NCI-H2196 treated with DMSO at 0.1 percent for 48 hours (cell line): Measurements from ENCODE around the gene PIGS.

Source experiments
- DNase-seq: peaks from one replicate; lab custom pipeline; 2025; ENCODE audit not compliant: unreplicated experiment; lab: John Stamatoyannopoulos, UW

The PIGS gene

GRCh38 chr17:28551421-28552175 is 19.7 kb downstream of the PIGS start:
- no peak for DNase-seq

GRCh38 chr17:28550858-28551257 is 20.5 kb downstream of the PIGS start:
- no peak for DNase-seq

DNA sequence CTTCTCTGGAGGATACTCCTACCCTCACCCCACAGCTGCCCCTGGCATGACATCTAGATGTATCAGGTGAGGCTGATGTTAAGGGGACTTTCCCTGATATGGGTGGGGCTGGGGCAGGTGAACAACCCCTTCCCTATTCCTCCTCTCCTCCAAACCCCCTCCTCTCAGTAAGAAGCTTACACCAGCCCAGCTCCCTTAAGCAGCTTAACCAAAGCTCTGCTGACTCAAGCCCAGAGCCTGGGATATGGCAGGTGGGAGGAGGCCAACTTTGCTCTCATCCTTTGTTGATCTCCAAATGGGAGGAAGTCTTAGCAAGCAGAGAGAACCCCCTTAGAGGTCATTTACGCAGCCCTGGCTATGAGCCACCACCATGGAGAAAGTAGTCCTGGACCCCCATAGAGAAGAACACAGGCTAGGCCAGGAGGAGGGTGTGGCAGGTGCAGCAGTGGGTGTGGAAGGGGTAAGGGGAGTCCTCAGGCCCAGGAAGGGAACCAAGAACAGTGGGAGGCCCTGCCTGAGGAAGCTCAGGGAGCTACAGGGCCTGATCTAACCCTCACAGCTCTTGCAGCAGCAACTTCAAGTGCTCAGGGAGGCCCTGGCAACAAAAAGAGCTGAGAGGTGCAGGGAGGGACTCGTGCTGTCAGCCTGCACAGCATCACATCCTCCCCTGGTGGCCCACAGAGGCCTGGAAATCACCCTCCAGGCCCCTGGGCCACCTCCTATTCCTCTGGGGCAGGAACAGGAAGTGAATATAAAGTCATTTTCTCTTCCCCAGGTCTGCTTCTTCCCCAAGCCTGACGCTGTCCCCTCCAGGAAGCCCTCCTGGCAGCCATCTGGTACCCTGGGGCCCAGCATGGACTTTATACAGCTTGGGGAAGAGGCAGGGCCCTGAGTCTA is 21.8 kb downstream of the PIGS start:
- DNase-seq: no peak

DNA sequence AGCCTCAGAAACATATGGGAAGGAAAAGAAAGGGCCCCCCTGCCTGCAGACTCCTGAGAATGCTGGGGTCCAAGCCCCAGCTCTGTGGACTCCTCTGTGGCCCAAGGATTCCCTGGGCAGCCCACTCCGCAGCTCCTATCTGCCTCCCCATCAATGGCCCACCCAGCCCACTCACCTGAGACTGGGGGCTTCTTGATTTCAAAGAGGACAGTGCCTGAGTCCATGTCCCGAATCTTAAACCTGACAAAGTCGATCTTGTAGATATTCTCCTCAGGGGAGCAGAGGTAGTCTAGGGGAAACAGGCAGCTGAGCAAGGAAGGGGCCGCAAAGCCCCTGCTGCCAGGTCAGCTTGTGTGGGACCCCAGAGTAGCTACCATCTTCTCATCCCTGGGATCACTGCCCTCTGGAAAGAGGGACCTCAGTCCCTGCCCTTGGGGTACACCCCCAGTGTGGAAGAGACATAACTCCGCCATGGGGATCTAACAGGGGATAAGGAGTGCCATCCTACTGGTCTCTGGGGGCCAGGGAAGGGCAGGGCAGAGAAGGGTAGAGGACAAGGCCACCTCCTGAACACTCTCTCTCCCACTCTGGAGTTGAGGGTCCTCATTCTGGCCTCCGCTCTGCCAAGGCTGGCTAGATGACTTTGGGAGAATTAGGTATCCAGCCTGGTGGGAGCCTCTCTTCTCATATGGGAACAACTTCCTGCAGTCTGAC is 22.8 kb downstream of the PIGS start:
- DNase-seq: no peak

- DNase-seq: no peak
These were observed 23.5 kb downstream of the PIGS start for GRCh38 chr17:28547623-28548416.

- no peak for DNase-seq
These were observed 24.2 kb downstream of the PIGS start for GRCh38 chr17:28547096-28547622.

GRCh38 chr17:28545787-28546415 is 25.4 kb downstream of the PIGS start:
- DNase-seq: no peak

- DNase-seq: no peak
These were observed 26.2 kb downstream of the PIGS start for GRCh38 chr17:28545141-28545503.

DNA sequence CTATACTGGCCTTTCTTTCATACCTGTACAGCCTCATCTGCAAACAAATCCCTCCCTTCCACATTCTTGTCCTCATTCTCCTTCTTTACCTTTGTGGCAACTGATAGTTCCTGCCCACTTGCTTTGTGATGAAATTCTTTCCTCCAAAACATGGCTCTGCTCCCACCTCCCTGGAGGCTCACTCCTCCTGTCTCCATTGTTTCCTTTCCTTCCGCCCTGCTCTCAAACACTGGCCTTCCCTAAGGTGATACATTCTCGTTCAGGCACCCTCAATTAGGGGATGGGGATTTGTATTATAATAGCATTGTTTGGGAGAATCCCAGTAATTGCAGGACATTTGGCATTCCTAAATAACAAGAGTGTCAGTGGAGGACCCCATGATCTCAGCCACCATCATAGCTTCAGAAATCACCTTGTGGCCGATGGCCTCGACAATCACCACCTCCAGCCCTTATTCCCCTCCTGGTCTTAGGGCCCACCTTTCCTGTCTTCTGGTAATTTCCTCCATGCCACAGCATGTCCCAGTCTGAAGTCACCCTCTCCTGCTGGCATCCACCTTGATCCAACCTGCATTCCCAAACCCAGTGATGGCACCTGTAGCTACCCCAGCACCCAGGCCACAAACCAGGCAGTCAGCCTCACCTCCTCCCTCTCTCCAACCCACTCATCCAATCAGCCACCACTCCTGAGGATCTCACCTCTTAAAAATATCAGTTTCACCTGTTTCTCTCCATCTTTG is 26.8 kb downstream of the PIGS start:
- no peak for DNase-seq

DNA sequence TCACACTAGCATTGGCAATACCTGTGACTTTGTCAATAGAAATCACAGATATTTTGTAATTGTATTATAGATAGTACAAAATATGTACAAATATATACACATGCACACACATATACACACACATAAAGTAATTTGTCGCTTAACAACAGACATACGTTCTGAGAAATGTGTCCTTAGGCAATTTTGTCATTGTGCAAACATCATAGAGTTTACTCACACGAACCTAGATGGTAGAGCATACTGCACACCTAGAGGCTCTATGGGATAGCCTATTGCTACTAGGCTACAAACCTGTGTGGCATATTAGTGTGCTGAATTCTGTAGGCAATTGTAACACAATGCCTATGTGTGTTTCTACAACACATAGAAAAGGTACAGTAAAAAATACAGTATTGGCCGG is 29.9 kb downstream of the PIGS start:
- DNase-seq: no peak

DNA sequence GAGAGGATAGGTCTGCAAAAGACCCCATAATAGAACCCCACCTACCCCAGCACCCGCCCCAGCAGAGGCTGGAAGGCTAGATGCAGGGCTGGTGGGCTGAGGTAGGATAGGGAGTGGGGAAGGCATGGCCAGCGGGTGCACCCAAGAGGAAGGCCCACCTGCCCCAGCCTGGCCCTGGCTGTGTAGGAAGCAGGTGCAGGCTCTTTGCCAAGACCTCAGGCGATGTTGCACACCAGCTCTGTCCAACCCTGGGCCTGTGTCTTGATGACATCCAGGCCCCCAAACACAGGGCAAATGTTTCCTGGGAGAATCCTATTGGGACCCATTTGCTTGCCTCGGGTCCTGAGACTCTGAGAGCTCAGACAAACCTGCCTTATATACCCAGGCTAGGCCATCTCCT is 31.1 kb downstream of the PIGS start:
- DNase-seq: no peak

GRCh38 chr17:28538296-28538895 is 32.9 kb downstream of the PIGS start:
- DNase-seq: no peak

- DNase-seq: no peak
These were observed 34.1 kb downstream of the PIGS start for GRCh38 chr17:28537219-28537610.

DNA sequence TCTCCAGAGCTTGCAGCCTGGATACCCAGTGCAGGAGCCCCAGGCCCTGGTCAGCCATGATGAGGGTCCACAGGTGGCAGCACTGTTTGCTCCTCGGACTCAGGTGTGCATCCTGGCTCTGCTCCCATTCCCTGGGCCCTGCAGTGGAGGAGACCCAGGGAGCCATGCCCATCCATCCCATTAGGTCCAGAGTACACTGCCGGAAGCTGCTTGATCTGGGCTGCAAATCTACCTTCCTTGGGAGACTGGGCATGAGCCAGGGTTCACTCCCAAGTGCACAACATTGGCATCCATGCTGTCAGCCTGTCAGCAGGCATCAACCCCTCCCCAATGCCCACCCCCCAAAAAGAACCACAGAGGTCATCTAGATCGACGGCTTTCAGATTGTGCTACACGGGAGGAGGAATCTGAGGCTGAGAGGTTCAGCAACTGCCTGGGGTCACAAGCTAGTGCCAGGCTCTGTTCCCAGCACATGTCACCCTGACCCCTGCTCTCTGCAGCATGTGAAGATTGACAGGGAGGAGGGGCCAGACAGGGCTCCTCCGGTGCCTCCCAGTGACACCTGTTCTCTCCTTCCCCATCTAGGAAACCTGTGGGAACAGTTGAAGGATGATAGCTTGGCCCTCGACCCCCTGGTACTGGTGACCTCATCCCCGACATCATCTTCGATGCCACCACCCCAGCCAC is 34.6 kb downstream of the PIGS start:
- DNase-seq: no peak

- DNase-seq: no peak
These were observed 36.5 kb downstream of the PIGS start for GRCh38 chr17:28534740-28535375.

DNA sequence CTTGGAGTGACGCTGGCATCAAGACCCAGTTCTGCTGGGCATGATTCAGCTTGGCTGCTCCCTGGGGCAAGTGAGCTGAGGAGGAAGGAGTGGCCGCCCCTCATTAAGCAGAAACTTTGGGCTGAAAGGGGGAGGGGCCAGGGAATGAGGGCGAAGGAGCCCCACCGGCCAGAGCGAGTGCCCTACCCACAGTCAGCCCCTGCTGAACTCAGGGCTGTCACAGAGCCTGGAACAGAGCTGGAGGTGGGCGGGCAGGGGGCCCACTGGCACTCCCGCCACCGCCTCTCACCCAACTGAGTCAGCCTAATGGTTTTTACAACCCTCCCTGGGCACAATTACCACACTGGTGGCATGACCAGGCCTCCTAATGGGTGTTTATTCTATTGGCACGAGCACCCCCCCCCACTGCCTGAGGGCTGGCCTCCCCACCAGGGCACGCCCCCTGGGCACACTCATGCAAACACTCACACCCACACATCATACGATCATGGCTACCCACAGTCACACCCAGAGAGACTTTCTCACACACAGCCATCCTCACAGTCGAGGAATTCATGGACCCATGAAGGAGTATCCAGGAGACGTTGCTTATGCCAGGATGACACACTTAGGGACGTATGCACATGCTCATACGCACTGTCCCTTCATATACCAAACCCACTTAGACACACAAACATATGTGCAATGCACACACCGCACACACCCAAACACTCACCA is 38.1 kb downstream of the PIGS start:
- no peak for DNase-seq
